ENCODE measurements around the gene KCNK18. TPM values are rescaled to one million over a fixed set of nuclear protein-coding genes. Genes with fewer than 3 reads are reported as not detected.

Gene KCNK18
- total and polyA plus RNA-seq, 2 of the 8 experiments (the other 6 are each of a cell fraction or from before 2014, with no cell fraction given): not detected

GRCh38 chr10:117254774-117255735 lies 57.8 kb downstream of the KCNK18 start:
- Histone ChIP-seq H2BK120ac (replicated peaks; ENCODE audit: low read depth, low read length) (no peak overlapping the region), H3K23ac (ENCODE audit: insufficient read length) (no peak overlapping the region), H3K56ac (replicated peaks; ENCODE audit: insufficient read length, low read depth, low read length) (no peak overlapping the region), H3K23me2 (ENCODE audit: low read depth, low read length) (no peaks in the 10 kb centered on the region), H4K20me1 (replicated peaks in 1 of 2; ENCODE audit: control insufficient read depth in 1 of 2, insufficient read depth in 2 of 2, low read length in 2 of 2) (no peaks in the 10 kb centered on the region), H2BK12ac (ENCODE audit: low read depth, low read length) (no peak overlapping the region), H2AK5ac (ENCODE audit: low read depth, low read length) (no peak overlapping the region), H4K91ac (replicated peaks; ENCODE audit: insufficient read length, low read length) (no peak overlapping the region), H3K4me2 (ENCODE audit: insufficient read depth in 1 of 2, low read depth in 2 of 2, low read length in 2 of 2) (no peak overlapping the region), H3K9me3 (ENCODE audit: insufficient read depth in 2 of 2, low read depth in 1 of 2, low read length in 1 of 2) (no peaks in the 10 kb centered on the region), H3K79me1 (ENCODE audit: low read depth, low read length) (no peaks in the 10 kb centered on the region), H2BK15ac (ENCODE audit: low read length) (no peak overlapping the region), H3K4me1 (replicated peaks in 1 of 4; ENCODE audit: control insufficient read depth in 3 of 4, insufficient read depth in 4 of 4, low read length in 3 of 4) (peaks cover 0 to 10% (median 5%) of the 10 kb centered on the region in 4 experiments; a peak in 5 of 7 replicates), H3K4ac (replicated peaks; ENCODE audit: insufficient read length, low read depth, low read length) (no peak overlapping the region), H2BK20ac (ENCODE audit: low read length) (no peak overlapping the region), H3K14ac (ENCODE audit: insufficient read length) (no peak overlapping the region), H3K18ac (ENCODE audit: extremely low read depth, low read length) (no peak overlapping the region), H3K27ac (ENCODE audit: low read depth, low read length) (no peak overlapping the region), H3K4me3 (ENCODE audit: extremely low read depth in 1 of 4, insufficient read depth in 2 of 4, low read depth in 3 of 4, low read length in 4 of 4) (no peak overlapping the region), H3K36me3 (ENCODE audit: control insufficient read depth in 2 of 4, insufficient read depth in 4 of 4, low read length in 3 of 4) (no peaks in the 10 kb centered on the region), H4K8ac (ENCODE audit: extremely low read depth, insufficient read depth, low read length) (no peak overlapping the region), H4K5ac (ENCODE audit: insufficient read length, low read depth, low read length) (no peak overlapping the region), H3K27me3 (replicated peaks in 1 of 4; ENCODE audit: control insufficient read depth in 3 of 4, extremely low read depth in 1 of 4, insufficient read depth in 3 of 4, low read length in 3 of 4) (no peaks in the 10 kb centered on the region), H3K79me2 (ENCODE audit: control insufficient read depth in 1 of 2, insufficient read depth in 2 of 2, low read length in 2 of 2) (no peaks in the 10 kb centered on the region), H3K9ac (replicated peaks in 1 of 4; ENCODE audit: extremely low read depth in 1 of 4, low read depth in 3 of 4, low read length in 3 of 4) (no peak overlapping the region), H2AFZ (ENCODE audit: low read length) (no peak overlapping the region), H2BK5ac (ENCODE audit: low read depth, low read length) (no peak overlapping the region)
- CTCF ChIA-PET (ENCODE audit: partially characterized antibody): no interaction called here
- DNase-seq (ENCODE audit: low read depth in 1 of 2, low spot score in 2 of 2): no peak
- TF ChIP-seq CBX8 (IDR thresholded peaks at IDR 0.05; ENCODE audit: borderline replicate concordance, low read depth, low read length): no peak
- no peak for TF ChIP-seq SAP30 (IDR thresholded peaks at IDR 0.05; ENCODE audit: insufficient read depth, insufficient replicate concordance, low read length)
- no peak for TF ChIP-seq CTBP2 (IDR thresholded peaks at IDR 0.05; ENCODE audit: borderline replicate concordance, insufficient read depth, insufficient read length, low read length)
- TF ChIP-seq SP1 (IDR thresholded peaks at IDR 0.05; ENCODE audit: low read depth, low read length): no peak
- TF ChIP-seq CHD1 (IDR thresholded peaks at IDR 0.05; ENCODE audit: low read depth, low read length): no peak
- no peak for TF ChIP-seq RAD21 (IDR thresholded peaks at IDR 0.05 in 1 of 2, conservative IDR thresholded peaks at IDR 0.05 in 1 of 2; ENCODE audit: low read depth in 2 of 2, low read length in 2 of 2)
- TF ChIP-seq, protein P1, sequence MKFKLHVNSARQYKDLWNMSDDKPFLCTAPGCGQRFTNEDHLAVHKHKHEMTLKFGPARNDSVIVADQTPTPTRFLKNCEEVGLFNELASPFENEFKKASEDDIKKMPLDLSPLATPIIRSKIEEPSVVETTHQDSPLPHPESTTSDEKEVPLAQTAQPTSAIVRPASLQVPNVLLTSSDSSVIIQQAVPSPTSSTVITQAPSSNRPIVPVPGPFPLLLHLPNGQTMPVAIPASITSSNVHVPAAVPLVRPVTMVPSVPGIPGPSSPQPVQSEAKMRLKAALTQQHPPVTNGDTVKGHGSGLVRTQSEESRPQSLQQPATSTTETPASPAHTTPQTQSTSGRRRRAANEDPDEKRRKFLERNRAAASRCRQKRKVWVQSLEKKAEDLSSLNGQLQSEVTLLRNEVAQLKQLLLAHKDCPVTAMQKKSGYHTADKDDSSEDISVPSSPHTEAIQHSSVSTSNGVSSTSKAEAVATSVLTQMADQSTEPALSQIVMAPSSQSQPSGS (IDR thresholded peaks at IDR 0.05; ENCODE audit: low read length): no peak
- TF ChIP-seq HDAC2 (IDR thresholded peaks at IDR 0.05; ENCODE audit: borderline replicate concordance in 1 of 2, low read depth in 2 of 2, low read length in 2 of 2): no peak
- no peak for TF ChIP-seq GTF2F1 (IDR thresholded peaks at IDR 0.05; ENCODE audit: borderline replicate concordance, low read depth, low read length)
- no peak for FAIRE-seq
- POLR2A ChIA-PET (ENCODE audit: partially characterized antibody): no interaction called here
- WGBS, 2 experiments (ENCODE audit: extremely low coverage in 1 of 2, insufficient coverage in 1 of 2, insufficient read length in 1 of 2, insufficient replicate concordance in 2 of 2, low coverage in 1 of 2, low lambda C conversion rate in 2 of 2, missing lambda C conversion rate in 1 of 2): 92% methylated on average over 26 of the region's 26 CpGs; no CpG with 5 or more reads in 1 of the 2 experiments

Measured in H1 (cell line).